Measurements from ENCODE around the gene PRKG1.

PRKG1 gene

GRCh38 chr10:52279546-52279945 lies 1205.3 kb downstream of the PRKG1 start:
- DNase-seq (ENCODE audit: low read depth in 2 of 3, low spot score in 2 of 3): no peak

- no peak for DNase-seq (ENCODE audit: low read depth in 2 of 3, low spot score in 2 of 3)
Observed at GRCh38 chr10:52280051-52280450, 1205.8 kb downstream of the PRKG1 start.

GRCh38 chr10:52283174-52283573 lies 1208.9 kb downstream of the PRKG1 start:
- DNase-seq (ENCODE audit: low read depth in 2 of 3, low spot score in 2 of 3): no peak

- DNase-seq (ENCODE audit: low read depth in 2 of 3, low spot score in 2 of 3): no peak
Observed at GRCh38 chr10:52284416-52285013, 1210.2 kb downstream of the PRKG1 start.

- DNase-seq (ENCODE audit: low read depth in 2 of 3, low spot score in 2 of 3): no peak
Observed at GRCh38 chr10:52287866-52288265, 1213.6 kb downstream of the PRKG1 start.

GRCh38 chr10:52297747-52298146 lies 1223.5 kb downstream of the PRKG1 start:
- DNase-seq (ENCODE audit: low read depth in 2 of 3, low spot score in 2 of 3): no peak

- no peak for DNase-seq (ENCODE audit: low read depth in 2 of 3, low spot score in 2 of 3)
Observed at GRCh38 chr10:52300599-52301277, 1226.5 kb downstream of the PRKG1 start.

GRCh38 chr10:52308251-52309031 lies 1234.2 kb downstream of the PRKG1 start:
- DNase-seq (ENCODE audit: low read depth in 2 of 3, low spot score in 2 of 3): no peak

GRCh38 chr10:52312942-52313255 lies 1238.6 kb downstream of the PRKG1 start:
- DNase-seq (ENCODE audit: low read depth in 2 of 3, low spot score in 2 of 3): no peak

- no peak for DNase-seq (ENCODE audit: low read depth in 2 of 3, low spot score in 2 of 3)
Observed at GRCh38 chr10:52313256-52313932, 1239.1 kb downstream of the PRKG1 start.

GRCh38 chr10:52313933-52314821 lies 1239.9 kb downstream of the PRKG1 start, which contains the start of gene DKK1:
DKK1 (plus strand) TSS chr10:52314281; CDS start chr10:52314435, 154 bp downstream.
- DNase-seq (ENCODE audit: low read depth in 2 of 3, low spot score in 2 of 3): no peak

- no peak for DNase-seq (ENCODE audit: low read depth in 2 of 3, low spot score in 2 of 3)
Observed at GRCh38 chr10:52314822-52315552, 1240.7 kb downstream of the PRKG1 start.

- DNase-seq (ENCODE audit: low read depth in 2 of 3, low spot score in 2 of 3): no peak
Observed at GRCh38 chr10:52316001-52316400, 1241.7 kb downstream of the PRKG1 start.

GRCh38 chr10:52316500-52316899 lies 1242.2 kb downstream of the PRKG1 start:
- DNase-seq (ENCODE audit: low read depth in 2 of 3, low spot score in 2 of 3): no peak

GRCh38 chr10:52318136-52318701 lies 1243.9 kb downstream of the PRKG1 start:
- no peak for DNase-seq (ENCODE audit: low read depth in 2 of 3, low spot score in 2 of 3)

GRCh38 chr10:52318822-52319464 lies 1244.7 kb downstream of the PRKG1 start:
- DNase-seq (ENCODE audit: low read depth in 2 of 3, low spot score in 2 of 3): no peak

- no peak for DNase-seq (ENCODE audit: low read depth in 2 of 3, low spot score in 2 of 3)
Observed at GRCh38 chr10:52319926-52320325, 1245.6 kb downstream of the PRKG1 start.

- DNase-seq (ENCODE audit: low read depth in 2 of 3, low spot score in 2 of 3): no peak
Observed at GRCh38 chr10:52322323-52322722, 1248.0 kb downstream of the PRKG1 start.

- DNase-seq (ENCODE audit: low read depth in 2 of 3, low spot score in 2 of 3): no peak
Observed at GRCh38 chr10:52322936-52323335, 1248.6 kb downstream of the PRKG1 start.
